Embryonic facial prominence (tissue), 1 donor: Measurements from ENCODE around the gene VPS9D1.
"Not testable (repeated sequence)": the region's sequence is repeated elsewhere in the genome, so short reads cannot be mapped to it uniquely, and the experiment has no call there.

ENCODE experiments used
- DNase-seq: peaks from one replicate; pipeline ENCODE4 v3.0.0-alpha.2; 2016; ENCODE audit errors: extremely low spot score

The VPS9D1 gene

DNA sequence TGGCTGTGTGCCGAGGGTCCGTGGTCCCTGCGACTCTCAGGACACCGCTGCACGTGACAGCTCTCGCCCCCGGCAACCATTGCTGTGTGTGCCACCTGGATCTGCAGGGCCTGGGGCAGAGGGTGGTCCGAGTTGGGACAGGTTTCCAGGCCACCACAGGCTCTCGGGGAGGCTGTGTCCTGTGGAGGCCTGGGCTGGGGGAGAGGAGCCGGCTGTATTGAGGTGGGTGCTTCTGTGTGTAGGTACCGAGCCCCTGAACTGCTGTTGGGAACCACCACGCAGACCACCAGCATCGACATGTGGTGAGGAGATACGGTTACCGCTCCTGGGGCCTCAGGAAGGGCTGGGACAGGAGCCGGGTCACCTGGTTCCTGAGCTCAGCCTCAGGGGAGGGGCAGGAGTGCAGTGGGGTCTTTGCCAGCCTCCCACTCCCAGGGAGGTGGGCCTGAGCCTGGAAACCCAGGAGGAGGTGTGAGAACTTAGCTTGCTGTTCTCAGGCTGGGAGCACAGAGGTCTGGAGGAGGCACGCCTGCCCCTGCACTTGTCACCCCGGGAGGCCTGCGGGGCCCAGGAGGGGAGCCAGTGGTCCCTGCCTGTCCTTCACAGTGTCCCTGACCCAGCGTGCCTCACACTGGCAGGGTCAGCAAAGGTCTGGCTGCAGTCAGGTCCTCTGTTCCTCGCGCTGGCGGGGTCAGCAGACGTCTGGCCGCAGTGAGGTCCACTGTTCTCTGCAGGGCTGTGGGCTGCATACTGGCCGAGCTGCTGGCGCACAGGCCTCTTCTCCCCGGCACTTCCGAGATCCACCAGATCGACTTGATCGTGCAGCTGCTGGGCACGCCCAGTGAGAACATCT lies 26.5 kb downstream of the VPS9D1 start:
- no peak for DNase-seq

GRCh38 chr16:89693289-89693731 lies 27.4 kb downstream of the VPS9D1 start:
- no peak for DNase-seq

GRCh38 chr16:89691986-89692569 lies 28.6 kb downstream of the VPS9D1 start:
- no peak for DNase-seq

DNA sequence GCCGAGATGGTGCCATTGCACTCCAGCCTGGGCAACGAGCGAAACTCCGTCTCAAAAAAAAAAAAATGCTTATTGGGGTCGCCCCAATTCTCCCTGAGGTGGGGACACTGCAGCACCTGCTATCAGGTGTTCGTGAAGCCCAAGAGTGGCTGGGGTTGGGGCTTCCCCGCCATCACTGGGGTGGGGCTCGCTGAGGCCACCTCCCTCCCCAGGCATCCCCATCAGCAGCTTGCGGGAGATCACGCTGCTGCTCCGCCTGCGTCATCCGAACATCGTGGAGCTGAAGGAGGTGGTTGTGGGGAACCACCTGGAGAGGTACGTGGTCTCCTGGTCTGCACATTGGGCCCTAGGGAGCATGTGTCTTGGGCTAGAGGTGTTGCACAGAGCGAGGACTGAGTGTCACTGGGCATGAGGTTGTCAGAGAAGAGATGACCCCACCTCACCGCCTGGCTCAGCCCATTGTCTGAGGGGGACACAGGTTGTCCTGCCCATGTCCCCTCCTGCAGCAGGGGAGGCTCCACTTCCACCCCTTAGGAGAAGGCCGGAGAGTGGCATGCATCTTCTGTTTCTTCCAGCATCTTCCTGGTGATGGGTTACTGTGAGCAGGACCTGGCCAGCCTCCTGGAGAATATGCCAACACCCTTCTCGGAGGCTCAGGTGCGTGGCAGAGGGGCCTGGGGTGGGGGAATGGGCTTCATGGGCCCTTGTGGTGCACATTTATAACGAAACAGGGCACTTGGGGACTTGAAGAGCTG lies 29.3 kb downstream of the VPS9D1 start:
- DNase-seq = no peak

GRCh38 chr16:89690392-89690901 lies 30.3 kb downstream of the VPS9D1 start:
- no peak for DNase-seq

DNA sequence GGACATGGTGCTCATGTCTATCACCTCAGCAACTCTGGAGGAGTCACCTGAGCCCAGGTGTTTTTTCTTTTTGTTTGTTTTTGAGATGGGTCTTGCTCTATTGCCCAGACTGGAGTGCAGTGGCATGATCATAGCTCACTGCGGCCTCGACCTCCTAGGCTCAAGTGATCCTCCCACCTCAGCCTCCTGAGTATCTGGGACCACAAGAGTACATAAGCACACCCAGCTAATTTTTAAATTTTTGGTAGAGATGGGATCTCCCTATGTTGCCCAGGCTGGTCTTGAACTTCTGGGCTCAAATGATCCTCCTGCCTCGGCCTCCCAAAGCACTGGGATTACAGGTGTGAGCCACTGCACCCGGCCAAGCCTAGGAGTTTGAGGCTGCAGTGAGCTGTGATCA lies 31.1 kb downstream of the VPS9D1 start:
- not testable (repeated sequence) for DNase-seq

GRCh38 chr16:89689142-89689541 lies 31.6 kb downstream of the VPS9D1 start:
- DNase-seq = no peak

DNA sequence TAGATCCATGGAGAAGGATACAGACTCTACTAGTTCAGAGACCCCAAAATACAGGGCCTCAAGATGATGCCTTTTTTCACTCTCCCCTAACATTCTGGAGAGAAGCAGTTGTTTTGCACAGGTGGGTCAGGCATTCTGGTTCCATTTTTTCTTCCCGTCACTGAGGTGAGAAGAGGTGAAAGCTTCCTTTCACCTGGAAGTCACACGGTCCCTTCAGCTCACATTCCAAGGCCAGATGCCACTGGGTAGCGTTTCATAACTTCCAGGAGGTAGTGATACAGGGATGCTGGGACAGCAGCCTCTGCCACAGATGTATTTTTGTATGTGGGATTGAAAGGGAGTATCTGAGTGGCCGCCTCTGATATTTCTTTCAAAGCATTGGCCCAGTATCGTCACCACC lies 32.3 kb downstream of the VPS9D1 start:
- no peak for DNase-seq

DNA sequence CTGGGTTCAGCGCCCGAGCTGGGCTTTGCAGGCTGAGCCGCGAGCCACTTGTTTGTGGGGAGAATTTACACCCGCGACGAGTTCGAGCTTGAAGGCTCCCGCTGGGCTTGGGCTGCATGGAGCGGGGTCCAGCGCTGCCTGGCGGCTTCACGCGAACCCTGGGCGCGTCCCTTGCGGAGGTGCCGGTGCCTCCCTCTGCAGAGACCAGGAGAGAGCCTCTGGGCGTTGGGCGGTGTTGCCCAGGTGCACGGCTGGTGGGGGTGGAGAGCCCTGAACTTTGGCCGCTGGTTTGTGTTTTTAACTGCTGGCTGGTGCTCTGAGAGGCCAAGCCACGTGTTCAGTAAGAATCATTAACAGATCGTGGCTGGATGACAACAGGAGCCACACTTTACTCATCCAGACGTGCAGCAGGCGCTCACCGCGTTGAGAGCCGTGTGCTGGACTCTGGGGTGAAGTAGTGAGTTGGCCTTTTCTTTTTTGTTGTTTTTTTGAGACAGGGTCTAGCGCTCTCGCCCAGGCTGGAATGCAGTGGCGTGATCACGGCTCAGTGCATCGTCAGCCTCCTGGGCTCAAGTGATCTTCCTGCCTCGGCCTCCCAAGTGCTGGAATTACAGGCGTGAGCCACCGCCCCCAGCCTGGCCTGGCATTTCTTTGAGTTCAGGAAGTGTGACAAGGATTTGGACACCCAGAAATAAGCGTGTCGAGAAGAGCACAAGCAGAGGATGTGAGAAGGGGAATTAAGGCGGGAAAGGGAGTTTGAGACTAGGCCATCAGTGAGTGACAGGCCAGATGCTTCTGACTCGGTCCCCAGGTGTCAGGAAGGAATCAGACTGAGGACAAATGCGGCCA lies 33.4 kb downstream of the VPS9D1 start:
- DNase-seq = no peak

DNA sequence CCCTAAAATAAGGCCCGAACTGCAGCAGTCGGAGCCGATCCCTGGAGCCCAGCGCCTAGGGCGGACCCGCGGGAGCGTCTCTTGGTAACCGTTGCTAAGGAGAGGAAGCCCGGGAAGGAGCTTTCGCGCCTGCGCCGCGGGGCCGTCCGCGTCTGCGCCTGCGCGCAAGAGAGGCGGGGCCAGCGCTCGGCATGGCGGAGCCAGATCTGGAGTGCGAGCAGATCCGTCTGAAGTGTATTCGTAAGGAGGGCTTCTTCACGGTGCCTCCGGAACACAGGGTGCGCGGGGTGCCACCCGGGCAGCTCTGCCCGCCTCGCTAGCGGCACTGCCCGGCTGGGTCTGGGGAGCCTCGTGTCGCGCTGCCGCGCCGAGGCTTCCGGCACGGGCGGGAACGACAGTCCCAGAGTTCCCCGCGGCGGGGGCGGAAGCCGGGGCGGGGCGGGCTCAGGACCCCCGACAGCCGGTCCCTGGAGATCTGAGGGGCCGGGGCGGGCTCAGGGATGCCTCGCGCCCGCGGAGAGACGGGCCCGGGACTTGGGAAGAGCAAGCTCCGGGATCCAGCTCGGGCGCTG lies 34.1 kb downstream of the VPS9D1 start, which contains the start of gene CDK10:
Gene CDK10 (plus strand): TSS at position 170 of the 572 bp plus-strand sequence. CDS start 22 bp downstream, at position 192.
- peak; percentile 83 for DNase-seq

GRCh38 chr16:89685916-89686315 lies 34.8 kb downstream of the VPS9D1 start:
- no peak for DNase-seq

GRCh38 chr16:89678258-89678657 lies 42.4 kb downstream of the VPS9D1 start:
- no peak for DNase-seq

GRCh38 chr16:89672177-89672941 lies 48.3 kb downstream of the VPS9D1 start:
- DNase-seq = no peak

DNA sequence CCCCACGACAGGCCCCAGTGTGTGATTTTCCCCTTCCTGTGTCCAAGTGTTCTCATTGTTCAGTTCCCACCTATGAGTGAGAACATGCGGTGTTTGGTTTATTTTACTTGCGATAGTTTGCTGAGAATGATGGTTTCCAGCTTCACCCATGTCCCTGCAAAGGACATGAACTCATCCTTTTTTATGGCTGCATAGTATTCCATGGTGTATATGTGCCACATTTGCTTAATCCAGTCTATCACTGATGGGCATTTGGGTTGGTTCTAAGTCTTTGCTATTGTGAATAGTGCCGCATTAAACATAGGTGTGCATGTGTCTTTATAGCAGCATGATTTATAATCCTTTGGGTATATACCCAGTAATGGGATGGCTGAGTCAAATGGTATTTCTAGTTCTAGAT lies 49.1 kb downstream of the VPS9D1 start:
- DNase-seq = not testable (repeated sequence)

DNA sequence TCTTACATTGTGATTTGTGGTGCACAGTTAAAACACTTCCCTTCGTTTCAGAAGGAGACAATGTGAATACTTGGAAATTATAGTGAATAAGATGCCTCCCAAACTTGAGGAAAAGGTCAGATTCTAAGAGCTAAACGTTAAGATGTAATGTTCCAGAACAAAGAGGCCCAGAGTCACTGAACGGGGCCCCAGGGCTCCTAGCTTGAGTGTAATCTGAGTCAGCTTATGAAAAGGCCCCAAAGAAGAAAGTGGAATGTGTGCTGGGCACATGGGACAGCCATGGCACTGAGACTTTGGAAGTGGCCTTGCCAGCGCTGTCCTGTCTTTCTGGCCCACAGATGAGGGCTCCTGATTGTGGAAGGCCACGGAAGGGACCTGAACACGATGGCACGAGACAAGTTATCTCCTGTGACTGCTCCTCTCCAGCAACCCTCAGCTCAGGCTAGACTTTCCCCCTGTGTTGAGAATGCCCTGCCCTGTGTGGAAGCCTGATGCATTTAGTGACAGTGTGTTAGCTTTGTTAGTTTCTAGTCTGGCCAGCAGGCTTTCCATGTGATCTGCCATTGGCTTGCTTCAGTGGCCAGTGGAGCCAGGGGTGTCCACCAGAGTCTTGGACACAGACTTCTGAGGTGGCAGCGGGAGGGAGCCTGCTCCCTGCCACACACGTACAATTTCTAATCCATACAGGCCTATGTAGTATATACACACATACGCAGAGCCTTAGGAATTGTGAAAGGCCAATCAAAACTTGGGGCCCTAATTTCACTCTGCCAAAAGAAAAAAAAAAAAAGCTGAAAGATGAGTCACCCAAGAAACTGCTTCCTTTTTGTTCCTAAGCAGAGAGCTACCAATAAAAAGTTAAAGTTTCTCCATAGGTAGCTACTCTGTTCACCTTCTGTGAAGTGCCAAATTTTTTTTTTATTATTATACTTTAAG lies 49.9 kb downstream of the VPS9D1 start:
- DNase-seq = no peak

DNA sequence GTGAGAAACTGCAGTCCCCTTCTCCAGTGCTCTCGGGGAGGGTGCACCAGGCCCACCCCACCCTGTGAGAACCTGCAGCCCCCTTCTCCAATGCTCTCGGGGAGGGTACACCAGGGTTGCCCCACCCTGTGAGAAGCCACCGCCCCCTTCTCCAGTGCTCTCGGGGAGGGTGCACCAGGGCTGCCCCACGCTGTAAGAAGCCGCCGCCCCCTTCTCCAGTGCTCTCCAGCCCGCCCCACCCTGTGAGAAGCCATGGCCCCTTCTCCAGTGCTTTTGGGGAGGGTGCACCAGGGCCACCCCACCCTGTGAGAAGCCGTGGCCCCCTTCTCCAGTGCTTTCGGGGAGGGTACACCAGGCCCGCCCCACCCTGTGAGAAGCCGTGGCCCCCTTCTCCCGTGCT lies 50.9 kb downstream of the VPS9D1 start:
- no peak for DNase-seq

- DNase-seq = no peak
These were observed 51.9 kb downstream of the VPS9D1 start for GRCh38 chr16:89668790-89669158.

- DNase-seq = no peak
These were observed 53.1 kb downstream of the VPS9D1 start for GRCh38 chr16:89667633-89668032.

- DNase-seq = not testable (repeated sequence)
These were observed 53.7 kb downstream of the VPS9D1 start for GRCh38 chr16:89667000-89667399.
